ENCODE data around the gene SLC6A9. TPM values are rescaled to one million over a fixed set of nuclear protein-coding genes. Genes with fewer than 3 reads are reported as not detected.

The SLC6A9 gene
- total RNA-seq, 1 donor from 2014 or later: 1.8 TPM

- intact Hi-C loops (cut with DNase I): no loop called here
- no peak for DNase-seq (ENCODE audit: low spot score)
Measured at GRCh38 chr1:43977376-43978263, 53.6 kb downstream of the SLC6A9 start.

- no peak for DNase-seq (ENCODE audit: low spot score)
- intact Hi-C loops (cut with DNase I): no loop called here
Measured at GRCh38 chr1:43976890-43977289, 54.4 kb downstream of the SLC6A9 start.

DNA sequence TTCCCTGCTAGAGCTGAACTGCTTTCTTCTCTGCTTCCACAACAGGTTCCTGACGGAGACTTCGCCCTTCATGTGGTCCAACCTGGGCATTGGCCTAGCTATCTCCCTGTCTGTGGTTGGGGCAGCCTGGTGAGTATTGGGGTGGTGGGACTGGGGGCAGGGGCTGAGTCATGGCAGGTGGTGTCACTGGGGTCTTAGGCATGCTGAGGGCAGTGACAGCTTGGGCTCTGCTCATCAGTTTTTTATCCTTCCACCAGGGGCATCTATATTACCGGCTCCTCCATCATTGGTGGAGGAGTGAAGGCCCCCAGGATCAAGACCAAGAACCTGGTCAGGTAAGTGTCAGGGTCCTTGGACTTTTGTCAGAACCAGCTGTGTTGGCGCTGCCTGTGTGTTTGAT, 55.2 kb downstream of the SLC6A9 start:
- DNase-seq (ENCODE audit: low spot score): no peak
- intact Hi-C loops (cut with DNase I): no loop called here

DNA sequence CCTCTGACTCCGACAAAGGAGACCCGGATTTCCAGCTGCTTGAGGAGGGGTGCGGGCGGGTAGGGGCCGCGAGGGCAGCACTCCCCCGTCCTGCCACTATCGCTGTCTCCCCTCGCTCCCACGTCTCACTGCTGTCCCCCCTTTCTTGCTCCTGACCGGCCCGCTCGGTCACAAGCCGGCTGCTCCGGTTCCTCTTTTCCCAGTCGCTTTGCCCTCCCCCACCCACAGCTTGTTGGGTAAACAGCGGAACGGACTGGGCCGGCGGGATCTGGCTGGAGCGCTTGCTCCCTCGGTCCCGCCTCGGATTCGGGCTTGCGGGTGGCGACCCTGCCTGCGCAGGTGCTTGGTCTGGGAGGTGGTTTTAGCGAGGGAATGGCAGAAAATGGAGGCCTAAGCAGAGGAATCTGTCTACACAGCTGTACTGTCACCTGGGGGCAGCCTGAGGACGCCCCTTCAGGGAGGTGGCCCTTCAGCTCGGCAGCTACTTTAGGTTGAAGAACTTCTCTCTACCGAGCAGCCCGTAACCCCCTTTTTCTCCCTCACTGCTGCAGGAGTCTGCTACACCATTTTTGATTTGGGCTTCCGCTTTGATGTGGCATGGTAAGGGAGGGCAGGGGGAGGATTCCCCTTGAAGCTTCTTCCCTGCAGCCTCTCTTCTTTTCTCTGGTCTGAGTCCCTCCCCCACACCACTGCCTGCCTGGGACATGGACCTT, 55.9 kb downstream of the SLC6A9 start:
- intact Hi-C loops (cut with DNase I): no loop called here
- DNase-seq (ENCODE audit: low spot score): peak; percentile 89

- DNase-seq (ENCODE audit: low spot score): peak; percentile 99
- intact Hi-C loops (cut with DNase I): loop anchor here (1.0 kb wide), 1 partner anchor 28 kb away; the partner anchor contains the start of gene IPO13
Measured at GRCh38 chr1:43974443-43975248, 56.6 kb downstream of the SLC6A9 start, which contains the start of gene ATP6V0B. Gene ATP6V0B (plus strand): TSS chr1:43974960. CDS start chr1:43975041, 81 bp downstream.

- intact Hi-C loops (cut with DNase I): loop anchor here (1.0 kb wide), 1 partner anchor 28 kb away; the partner anchor contains the start of gene IPO13
- no peak for DNase-seq (ENCODE audit: low spot score)
Measured at GRCh38 chr1:43973981-43974442, 57.2 kb downstream of the SLC6A9 start.

DNA sequence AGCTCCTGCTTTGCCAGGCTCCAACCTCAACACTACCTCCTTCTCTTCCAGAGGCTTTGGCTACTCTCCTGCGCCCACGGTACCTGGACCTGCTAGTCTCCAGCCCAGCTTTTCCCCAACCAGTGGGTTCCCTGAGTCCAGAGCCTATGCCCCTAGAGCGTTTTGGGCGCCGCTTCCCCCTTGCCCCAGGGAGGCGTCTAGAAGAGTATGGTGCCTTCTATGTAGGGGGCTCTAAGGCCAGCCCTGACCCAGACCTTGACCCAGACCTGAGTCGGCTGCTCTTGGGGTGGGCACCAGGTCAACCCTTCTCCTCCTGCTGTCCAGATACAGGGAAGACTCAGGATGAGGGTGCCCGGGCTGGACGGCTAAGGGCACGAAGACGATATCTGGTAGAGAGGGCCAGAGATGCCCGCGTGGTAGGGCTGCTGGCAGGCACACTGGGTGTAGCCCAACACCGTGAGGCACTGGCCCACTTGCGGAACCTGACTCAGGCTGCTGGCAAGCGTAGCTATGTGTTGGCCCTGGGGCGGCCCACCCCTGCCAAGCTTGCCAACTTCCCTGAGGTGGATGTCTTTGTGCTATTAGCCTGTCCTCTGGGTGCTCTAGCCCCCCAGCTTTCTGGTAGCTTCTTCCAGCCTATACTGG, 59.8 kb downstream of the SLC6A9 start:
- intact Hi-C loops (cut with DNase I): no loop called here
- DNase-seq (ENCODE audit: low spot score): no peak

GRCh38 chr1:43970911-43971310, 60.4 kb downstream of the SLC6A9 start:
- intact Hi-C loops (cut with DNase I): no loop called here
- no peak for DNase-seq (ENCODE audit: low spot score)

- no peak for DNase-seq (ENCODE audit: low spot score)
- intact Hi-C loops (cut with DNase I): no loop called here
Measured at GRCh38 chr1:43970502-43970901, 60.8 kb downstream of the SLC6A9 start.

GRCh38 chr1:43969746-43970466, 61.4 kb downstream of the SLC6A9 start, which contains the start of gene DPH2:
Gene DPH2 (plus strand): TSS chr1:43970010. CDS start chr1:43970176, 166 bp downstream.
- intact Hi-C loops (cut with DNase I): no loop called here
- DNase-seq (ENCODE audit: low spot score): peak; percentile 98

GRCh38 chr1:43969416-43969745, 61.9 kb downstream of the SLC6A9 start:
- intact Hi-C loops (cut with DNase I): no loop called here
- DNase-seq (ENCODE audit: low spot score): no peak

- no peak for DNase-seq (ENCODE audit: low spot score)
- intact Hi-C loops (cut with DNase I): no loop called here
Measured at GRCh38 chr1:43968348-43968948, 62.8 kb downstream of the SLC6A9 start.

GRCh38 chr1:43965316-43965715, 65.9 kb downstream of the SLC6A9 start:
- intact Hi-C loops (cut with DNase I): no loop called here
- DNase-seq (ENCODE audit: low spot score): no peak

DNA sequence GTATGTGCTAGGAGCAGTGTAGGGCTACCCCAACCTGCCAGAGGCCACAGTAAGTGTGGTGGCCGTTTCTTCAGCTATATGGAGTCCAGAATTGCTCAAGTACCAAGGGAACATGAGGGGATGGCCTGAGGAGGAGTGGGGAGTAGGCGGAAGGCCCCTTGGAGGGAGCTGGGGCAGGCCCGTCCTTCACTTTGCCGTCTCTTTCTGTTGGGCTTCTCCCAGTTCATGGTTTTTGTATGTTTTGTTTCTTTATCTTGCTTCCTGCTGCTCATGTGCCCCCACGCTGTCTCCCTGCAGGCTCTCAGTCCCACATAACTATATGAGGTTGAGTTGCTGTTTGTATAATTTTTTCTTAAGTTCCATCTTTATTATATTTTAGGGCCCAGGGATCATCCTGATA, 67.4 kb downstream of the SLC6A9 start:
- no peak for DNase-seq (ENCODE audit: low spot score)
- intact Hi-C loops (cut with DNase I): no loop called here

- intact Hi-C loops (cut with DNase I): no loop called here
- DNase-seq (ENCODE audit: low spot score): no peak
Measured at GRCh38 chr1:43963006-43963405, 68.3 kb downstream of the SLC6A9 start.

DNA sequence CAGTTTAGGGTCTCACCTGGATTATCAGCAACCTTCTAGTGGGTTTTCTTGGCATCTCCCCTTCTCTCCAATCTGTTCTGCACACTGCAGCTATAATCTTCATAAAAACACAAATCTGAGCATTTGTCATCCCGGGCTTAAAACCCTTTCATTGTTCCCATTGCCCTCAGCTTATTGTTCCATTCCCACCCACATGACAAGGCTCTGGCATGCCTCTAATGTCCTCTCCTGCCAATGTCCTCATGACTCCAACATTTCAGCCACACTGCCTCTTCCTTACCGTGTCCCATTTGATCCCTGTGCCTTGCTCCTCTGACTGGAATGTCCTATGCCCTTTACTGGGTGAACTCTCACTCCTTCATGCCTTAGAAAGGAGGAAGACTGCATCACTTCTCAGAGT, 68.9 kb downstream of the SLC6A9 start:
- DNase-seq (ENCODE audit: low spot score): no peak

GRCh38 chr1:43961692-43962091, 69.6 kb downstream of the SLC6A9 start:
- intact Hi-C loops (cut with DNase I): no loop called here

More for the DNA sequence above, 68.9 kb downstream of the SLC6A9 start:
- intact Hi-C loops (cut with DNase I): no loop called here

DNA sequence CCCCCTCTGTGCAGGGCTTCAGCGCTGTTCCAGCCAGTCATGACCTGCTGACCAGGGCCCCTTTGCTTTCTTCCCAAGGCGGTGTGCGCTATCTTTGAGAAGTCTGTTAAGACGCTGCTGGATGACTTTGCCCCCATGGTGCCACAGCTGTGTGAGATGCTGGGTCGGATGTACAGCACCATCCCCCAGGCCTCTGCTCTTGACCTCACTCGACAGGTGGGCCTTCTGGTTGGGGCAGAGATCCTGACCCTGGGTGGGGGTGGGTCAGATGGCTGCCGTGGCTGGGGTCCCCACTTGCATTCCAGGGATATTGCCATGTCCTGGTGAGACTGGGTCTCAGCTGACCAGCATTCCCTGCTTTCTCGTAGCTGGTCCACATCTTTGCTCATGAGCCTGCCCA, 70.5 kb downstream of the SLC6A9 start:
- intact Hi-C loops (cut with DNase I): no loop called here
- DNase-seq (ENCODE audit: low spot score): no peak

More at GRCh38 chr1:43961692-43962091, 69.6 kb downstream of the SLC6A9 start:
- no peak for DNase-seq (ENCODE audit: low spot score)
